HG03108 (cell line): ENCODE results near the gene SLC29A2.
"Not testable (repeated sequence)": the region's sequence is repeated elsewhere in the genome, so short reads cannot be mapped to it uniquely, and the experiment has no call there.

Experiments used
- ATAC-seq: cut with Tn5 transposase; IDR thresholded peaks from one replicate; pipeline ENCODE4 v1.9.1; 2021; ENCODE audit warnings: moderate library complexity; ENCODE audit not compliant: unreplicated experiment

The SLC29A2 gene

DNA sequence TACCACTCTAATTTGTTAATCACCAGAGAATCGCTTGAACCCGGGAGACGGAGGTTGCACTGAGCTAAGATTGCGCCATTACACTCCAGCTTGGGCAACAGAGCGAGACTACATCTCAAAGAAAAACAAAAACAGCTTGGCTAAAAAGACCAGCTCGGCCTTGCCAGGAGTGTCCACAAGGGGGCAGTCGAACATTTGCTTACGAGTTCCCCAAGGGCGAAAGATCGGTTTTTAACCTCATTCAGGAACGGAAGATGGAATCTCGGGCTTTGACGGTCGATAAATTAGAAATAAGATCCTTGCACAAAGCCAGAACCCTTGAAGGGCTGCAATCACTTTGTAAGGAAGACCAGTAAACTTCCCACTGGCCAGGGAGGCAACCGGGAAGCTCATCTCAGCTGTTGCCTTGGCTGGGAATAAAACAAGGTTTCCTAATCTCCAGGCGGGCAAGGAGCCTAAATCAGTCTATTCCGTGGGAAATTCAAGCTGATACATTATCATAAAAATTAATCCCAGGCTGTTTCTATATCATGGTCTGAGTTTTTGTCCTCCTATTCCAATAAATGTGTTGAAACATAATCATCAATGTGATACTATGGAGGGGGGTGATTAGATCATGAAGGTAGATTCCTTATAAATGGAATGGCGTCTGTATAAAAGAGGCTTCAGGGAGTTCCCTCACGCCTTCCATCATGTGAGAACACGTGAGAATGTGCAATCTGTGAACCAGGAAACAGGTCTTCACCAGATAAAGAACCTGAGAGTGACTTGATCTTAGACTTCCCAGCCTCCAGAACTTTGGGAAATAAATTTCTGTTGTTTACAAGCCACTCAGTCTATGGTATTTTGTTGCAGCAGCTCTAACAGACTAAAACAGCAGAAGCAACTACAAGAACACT is 14.9 kb upstream of the SLC29A2 start:
- no peak for ATAC-seq

DNA sequence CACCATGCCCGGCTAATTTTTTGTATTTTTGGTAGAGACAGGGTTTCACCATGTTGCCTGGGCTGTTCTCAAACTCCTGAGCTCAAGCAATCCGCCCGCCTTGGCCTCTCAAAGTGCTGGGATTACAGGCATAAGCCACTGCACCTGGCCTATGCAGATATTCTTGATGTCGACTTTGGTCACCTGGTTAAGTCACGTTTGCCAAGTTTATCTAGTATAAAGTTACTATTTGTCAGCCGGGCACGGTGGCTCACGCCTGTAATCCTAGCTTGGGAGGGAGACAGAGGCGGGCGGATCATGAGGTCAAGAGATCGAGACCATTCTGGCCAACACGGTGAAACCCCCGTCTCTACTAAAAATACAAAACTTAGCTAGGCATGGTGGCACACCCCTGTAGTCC is 12.8 kb upstream of the SLC29A2 start:
- ATAC-seq = not testable (repeated sequence)

DNA sequence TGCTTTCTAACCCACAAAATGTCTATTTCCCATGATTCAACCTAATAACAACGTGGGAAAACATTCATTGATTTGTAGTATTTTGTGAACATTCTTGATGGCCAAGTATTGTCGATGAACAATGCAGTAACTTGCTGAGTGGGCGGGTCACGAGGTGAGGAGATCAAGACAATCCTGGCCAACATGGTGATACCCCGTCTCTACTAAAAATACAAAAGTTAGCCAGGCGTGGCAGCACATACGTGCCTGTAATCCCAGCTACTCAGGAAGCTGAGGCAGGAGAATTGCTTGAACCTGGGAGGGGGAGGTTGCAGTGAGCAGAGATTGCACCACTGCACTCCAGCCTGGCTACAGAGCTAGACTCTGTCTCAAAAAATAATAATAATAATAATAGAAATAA is 8.7 kb upstream of the SLC29A2 start:
- ATAC-seq = not testable (repeated sequence)

DNA sequence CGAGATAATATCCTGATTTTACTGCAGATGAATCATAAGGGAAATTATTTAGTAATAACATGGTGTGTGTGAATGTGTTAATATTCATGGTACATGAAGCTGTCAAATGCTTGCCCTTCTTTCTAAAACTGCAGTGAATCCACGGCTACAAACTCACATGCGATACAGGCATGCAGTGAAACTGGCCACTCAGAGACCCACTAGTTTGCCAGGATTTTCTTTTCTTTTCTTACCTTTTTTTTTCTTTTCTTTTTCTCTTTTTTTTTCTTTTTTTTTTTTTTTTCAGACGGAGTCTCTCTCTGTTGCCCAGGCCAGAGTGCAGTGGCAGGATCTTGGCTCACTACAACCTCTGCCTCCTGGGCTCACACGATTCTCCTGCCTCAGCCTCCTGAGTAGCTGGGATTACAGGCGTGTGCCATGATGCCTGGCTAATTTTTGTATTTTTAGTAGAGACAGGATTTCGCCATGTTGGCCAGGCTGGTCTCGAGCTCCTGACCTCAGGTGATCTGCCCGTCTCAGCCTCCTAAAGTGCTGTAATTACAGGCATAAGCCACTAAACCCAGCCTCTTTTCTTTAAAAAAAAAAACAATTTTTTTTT is 2.2 kb upstream of the SLC29A2 start:
- not testable (repeated sequence) for ATAC-seq

DNA sequence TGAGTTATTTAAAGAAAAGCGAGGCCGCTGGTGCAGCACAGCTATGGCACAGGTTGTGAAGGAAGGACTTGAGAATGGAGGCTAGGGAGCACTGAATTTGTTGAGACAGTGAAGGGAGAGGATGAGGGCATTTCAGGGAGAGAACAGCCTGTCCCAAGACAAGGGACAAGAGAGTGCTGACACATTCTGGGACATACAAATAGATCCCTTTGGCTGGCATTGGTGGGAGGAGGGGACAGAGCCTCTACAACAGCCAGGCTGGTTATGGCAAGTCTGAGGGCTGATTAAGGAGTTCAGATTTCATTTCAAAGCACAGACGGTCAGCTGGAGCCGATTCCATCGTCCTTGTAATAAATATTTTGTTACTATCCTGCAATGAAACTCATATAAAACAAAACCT is 1.7 kb upstream of the SLC29A2 start:
- ATAC-seq = no peak

DNA sequence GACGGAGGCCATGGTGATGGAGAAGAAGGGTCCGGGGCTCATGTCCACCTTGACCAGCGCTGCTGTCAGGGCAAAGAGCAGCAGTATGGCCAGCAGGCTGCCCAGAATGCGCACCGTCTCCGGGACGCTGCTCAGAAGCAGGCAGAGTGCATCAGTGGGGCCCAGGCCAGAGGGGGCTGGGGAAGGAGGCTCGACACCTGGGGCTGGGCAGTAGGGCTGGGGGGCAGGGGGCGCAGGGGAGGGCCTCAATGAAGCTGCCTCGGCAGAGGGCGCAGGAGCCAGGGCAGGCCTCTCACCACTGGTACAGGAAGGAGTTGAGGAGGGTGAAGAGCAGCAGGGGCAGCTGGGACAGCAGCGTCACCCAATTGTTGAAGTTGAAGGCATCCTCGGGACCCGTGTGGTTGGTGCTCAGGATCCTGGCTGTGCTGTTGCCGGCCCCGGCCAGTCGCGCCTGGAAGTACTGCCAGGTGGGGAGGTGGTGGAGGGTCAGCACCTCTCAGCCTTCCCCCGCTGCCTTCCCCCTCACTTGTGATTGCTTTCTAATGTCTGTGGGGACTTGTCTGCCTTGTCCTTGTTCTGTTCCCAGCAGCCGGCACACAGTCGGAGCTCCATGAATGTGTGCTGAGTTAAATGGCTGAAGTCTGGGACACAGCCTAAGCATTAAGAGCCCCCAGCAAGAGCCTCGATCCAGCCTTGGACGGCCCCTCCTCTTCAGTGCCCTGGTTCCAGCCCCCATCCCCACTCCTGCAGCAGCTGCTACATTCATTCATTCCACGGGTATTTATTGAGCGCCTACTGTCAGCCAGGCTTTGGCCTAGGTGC is 2.3 kb downstream of the SLC29A2 start:
- no peak for ATAC-seq

DNA sequence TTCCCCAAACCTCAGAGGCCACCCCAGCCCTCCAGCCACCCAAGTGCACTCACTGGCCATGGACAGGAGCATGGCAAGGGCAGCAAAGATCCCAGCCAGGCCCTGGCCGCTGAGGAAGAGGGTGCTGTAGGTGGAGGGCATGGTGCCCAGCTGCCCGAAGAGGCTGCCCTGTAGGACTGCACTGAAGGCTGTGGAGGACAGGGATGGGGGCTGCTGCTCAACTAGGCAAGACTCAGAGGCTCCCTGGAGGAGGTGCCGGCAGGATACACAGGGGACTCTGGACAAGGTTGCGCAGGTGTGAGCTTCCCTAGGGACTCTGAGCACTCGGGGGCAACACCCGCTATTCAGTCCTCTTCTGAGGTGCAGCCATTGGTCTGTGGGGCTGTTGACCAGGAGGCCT is 3.1 kb downstream of the SLC29A2 start:
- no peak for ATAC-seq

DNA sequence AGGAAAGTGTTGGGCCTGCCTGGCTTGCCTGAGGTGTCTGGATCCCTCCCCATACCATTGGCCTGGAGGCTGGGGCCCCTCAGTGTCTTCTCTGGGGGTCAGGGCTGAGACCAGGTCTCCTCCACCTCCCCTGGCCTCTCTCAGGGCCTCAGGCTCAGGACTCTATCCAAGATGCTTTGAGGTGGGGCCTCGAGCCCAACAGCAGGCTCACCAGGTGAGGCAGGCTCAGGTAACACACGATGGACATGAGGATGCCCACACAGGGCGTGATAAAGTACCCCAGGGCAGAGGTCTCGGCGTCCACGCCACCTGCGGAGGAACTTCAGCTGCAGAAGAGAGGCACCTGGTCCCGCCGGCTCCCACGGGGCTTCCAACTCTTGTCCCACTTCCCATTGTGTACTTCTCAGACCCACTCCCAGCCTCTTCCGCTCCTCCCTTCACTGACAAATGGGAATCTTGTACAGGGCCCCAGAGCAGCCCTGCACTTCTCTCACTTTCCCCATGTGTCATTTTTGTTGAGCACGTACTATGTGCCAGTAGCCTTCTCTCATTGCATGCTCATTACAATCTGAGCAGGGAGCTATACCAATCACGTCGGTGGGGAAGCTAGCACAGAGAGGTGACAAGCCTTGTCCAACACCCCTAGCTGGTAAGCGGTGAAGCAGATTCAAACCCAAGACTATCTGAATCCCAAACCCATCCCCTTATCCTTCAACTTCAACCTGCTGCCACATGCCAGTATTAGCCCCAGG is 3.8 kb downstream of the SLC29A2 start:
- ATAC-seq = no peak

DNA sequence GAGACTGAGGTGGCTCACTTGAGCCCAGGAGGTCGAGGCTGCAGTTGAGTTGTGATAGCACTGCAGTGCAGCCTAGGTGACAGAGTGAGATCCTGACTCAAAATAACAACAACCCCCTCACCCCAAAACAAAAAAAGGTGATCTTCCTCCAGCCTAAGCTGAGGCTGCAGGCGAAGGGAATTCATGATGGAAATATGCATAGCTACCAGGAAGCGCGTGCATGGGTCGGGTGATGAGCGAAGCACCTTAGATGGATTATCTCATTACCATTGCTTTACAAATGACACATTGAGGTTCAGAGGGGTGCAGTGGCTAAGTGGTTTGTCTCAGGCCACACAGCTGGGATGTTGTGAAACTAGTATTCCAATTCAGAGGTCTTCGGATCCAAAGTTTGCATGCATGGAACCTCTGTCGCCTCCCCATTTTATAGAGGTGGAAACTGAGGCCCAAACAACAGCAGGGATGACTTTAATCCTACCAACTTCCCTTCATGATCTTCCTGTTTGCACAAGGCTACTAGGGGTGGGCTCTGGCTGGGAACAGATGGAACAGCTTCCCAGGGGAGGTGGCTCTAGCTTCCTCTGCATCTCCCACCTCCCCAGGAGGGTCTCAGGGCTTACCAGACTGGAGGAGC is 4.6 kb downstream of the SLC29A2 start:
- ATAC-seq = no peak

DNA sequence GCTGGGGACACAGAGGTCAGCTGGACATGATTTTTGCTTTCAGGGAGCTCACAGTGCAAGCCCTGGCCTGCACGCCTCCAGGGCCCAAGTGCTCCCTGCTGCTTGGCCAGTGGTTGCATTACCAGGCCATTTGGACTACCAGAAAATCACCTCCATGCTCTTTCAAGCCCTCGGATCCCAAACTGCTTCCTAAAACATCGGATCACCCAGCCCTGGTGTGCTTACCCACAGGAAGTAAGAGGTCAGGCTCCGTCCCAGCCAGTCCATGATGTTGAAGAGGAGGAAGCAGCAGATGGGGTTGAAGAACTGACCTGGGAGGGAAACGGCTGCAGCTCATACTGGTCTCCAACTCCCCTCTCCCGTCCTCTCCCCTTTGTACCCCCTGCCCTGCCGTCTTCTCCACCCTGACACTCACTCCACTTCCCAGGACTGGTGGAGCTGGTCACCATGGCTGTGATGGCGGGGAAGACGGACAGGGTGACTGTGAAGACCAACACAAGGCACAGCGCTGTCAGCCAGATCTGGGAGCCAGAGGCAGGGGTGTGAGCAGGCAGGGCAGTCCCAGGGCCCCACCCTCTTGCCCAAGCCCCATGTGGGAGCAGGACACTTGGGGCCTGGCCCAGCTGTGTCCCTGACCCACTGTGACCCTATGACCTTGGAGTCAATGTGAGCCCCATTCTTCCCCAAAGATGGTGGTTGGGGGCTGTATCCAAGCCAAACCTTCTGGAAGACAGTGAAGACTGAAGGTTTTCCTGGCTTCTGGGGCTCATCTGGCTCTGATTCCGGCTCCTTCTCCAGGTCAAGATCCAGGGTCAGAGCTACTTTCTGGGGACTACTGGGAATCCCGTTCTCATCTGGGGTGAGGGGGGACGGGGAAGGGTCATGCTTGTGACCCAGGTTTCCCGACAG is 5.6 kb downstream of the SLC29A2 start:
- ATAC-seq = no peak

DNA sequence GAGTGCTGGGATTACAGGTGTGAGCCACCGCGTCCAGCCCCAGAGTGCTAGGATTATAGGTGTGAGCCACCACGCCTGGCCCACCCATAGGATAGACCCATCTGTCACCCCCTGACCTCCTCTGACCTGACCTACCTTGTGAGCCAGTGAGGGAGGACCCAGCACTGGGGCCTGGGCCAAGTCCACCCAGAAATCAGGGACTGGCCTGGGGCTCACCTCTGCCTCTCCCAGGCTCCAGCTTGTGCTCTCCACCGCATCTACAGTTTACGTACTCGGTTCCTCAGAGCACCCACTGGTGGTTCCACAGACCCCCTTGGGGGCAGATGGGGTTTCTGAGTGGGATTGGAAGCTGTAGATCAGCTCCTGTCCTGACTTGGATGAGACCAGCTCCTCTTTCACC is 6.4 kb downstream of the SLC29A2 start:
- ATAC-seq = no peak

DNA sequence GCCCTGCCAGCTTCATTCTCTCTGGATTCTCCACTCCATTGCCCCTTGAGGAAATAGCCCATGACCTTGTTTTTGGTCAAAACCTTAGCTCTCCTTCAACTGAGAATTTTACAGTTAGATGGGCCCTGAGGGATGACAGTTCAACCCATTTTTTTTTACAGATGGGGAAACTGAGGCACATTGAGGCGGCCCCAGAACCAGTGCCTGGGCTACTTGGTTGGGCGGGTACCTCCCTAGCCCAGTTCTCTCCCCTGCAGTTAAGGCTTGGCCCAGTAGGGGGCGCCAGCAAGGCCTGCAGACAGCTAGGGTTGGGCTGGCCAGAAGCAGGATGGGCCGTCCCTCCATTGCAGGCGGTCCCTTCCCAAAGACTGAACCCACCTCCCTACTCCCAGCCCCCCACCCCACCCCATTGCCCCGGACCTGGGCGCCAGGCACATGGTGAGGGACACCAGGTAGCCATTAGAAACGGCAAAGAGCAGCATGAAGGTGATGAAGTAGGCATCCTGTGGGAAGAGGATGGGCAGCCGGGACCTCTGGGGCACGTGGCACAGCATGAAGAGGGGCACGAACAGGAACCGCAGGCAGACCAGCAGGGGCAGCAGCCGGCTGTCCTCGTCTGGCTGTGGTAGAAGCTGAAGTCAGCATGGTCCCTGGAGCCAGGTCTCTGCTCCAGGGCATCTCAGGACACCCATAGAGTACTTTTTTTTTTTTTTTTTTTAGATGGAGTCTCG is 7.6 kb downstream of the SLC29A2 start:
- no peak for ATAC-seq

DNA sequence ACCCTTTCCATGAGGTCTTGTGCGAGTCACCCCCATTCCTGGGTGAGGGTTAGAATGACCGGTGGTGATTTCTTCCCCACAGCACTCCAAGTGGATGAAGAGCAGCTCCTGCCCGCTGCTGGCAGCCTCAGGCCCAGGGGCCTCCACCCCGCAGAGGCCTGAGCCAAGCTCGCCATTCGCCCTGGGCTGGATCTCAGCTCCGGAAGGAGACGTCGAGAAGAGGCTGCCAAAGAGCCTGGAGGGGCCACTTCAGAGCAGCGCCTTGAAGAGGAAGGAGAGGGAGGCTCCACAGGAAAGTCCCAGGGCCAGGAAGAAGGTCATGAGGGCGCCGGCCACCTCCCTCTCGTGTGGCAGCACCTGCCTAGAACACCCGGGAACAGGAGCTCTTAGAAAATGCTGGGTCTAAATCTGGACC is 8.4 kb downstream of the SLC29A2 start:
- ATAC-seq = no peak

DNA sequence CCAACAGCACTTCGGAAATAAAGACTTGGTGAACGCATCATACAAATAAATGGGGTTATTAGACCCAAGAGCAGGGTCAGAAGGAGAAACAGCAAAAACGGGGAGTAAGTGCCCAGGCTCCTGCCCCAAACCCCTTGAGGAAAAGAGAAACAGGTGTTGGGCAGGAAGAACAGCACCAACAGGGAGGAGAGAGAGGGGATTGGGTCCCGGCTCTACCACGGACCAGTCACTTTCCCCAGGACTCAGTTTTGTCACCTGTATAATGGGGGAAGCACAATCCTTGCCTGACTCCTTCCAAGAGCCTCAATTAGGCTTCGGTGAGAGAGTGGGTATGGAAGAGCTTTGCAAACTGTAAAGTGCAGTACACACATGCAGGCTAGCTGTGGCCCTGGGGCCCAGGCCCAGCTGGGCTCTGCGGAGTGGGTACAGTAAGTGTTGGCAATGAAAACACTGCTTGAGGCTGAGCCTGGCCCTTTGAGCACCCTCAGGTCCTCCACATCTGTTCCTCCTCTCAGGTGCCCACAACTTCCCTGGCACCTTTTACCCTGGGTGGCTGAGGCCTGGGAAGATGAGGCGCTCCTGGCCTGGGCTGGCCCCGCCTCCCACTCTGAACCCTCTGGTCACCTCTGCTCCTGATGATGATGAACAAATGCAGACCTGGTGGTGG is 8.9 kb downstream of the SLC29A2 start:
- ATAC-seq = no peak

DNA sequence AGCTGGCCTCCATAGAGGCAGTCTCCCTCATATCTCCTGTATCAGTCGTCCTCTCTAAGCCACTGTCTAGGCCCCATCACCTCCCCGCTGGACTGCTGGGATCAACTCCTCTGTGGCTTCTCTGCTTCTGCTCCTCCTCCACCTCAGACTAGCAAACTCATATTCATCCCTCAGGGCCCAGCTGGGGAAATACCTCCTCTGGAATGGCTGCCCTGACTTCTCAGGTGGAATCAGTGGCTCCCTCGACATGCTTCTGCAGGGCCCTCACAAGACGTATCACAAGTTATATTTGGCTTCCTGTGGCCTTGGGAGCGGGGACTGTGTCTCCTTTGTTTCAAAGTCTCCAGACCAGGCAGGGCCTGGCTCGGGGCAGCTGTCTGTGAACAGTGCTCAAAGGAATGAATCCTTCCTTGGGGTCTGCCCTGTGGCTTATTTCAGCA is 10.0 kb downstream of the SLC29A2 start:
- ATAC-seq = no peak

DNA sequence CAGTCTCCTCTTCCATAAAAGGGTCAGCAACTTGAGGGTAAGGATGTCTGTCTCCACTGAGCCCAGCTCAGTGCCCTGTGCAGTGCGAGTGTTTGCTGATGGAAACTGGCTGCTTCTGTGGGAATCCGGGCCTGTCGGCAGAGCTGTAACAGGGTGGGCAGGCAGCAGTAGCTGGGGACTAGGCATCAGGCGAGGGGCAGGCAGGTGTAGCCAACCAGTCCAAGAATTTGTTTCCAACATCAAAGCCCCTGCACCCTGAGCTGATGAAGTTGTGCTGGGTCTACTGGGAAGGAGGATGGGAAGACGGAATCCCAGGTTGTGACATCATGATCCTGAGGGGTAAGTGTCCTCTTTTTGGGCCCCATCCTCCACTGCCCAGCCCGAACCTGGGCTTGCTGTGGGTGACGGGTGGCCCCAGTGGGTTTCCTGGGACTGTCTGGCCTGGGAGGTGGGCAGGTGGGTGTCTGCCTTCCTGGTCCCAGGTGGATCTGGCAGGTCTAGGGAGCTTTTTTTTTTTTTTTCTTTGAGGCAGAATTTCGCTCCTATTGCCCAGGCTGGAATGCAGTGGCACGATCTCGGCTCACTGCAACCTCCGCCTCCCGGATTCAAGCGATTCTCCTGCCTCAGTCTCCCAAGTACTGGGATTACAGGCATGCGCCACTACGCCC is 11.0 kb downstream of the SLC29A2 start:
- ATAC-seq = no peak

DNA sequence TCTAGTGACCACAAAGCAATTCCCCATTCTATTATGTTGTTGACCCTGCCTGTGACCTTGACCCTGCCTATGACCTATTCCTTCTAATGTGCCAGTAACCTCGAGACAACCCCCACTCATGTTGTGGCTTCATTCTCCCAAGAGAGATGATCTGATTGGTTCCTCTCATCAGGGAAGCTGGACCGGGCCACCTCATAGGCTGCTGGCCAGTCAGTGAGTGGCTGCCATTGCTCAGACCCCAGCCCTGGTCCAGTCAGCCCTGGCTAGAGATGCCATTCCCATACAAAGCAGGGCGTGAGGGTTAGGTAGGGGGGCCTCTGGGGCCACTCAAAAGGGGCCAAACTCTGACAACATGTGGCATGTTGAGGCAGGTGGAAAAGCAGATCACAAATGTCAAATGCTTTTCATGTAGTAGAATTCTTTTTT is 11.9 kb downstream of the SLC29A2 start:
- ATAC-seq = no peak
